Panc1 (cell line): Measurements from ENCODE around the gene UTRN. TPM values are rescaled to one million over a fixed set of nuclear protein-coding genes. Genes with fewer than 3 reads are reported as not detected.
A peak's percentile ranks its signal among the peaks of the same experiment; 100 is the strongest.

Source experiments
- ATAC-seq: fragments of 200-7000 bp; cut with Tn5 transposase; 2 replicates; pipeline ENCODE4 v1.9.1; 2020; ENCODE audit warnings: mild to moderate bottlenecking, moderate library complexity
- BruUV-seq: library from RNA; stranded (reverse); fragments of 400-500 nt; replicated peaks from 2 replicates; lab custom pipeline; 2021; lab: Mats Ljungman, UMichigan
- CTCF ChIA-PET: fragments of 300-600 bp; sonication (Branson Sonifier 250); formaldehyde crosslinking; loops from one replicate; lab custom pipeline; 2022; ENCODE audit warnings: antibody characterized with exemption; lab: Charles Lee
- POLR2A ChIA-PET: fragments of 300-600 bp; sonication (Branson Sonifier 250); formaldehyde crosslinking; loops from one replicate; lab custom pipeline; 2022; ENCODE audit warnings: antibody characterized with exemption; lab: Charles Lee
- DNase-seq: peaks from one replicate; pipeline ENCODE4 v3.0.0-alpha.2; 2010; ENCODE audit warnings: low read depth, low spot score
- H3K27ac ChIP-seq: 2 replicates; pipeline ENCODE4 v1.5.1; 2011; ENCODE audit warnings: mild to moderate bottlenecking, low read length, inconsistent platforms
- H3K27me3 ChIP-seq: fragments of 200-500 bp; sonication (Bioruptor generic); 2 replicates; pipeline ENCODE4 v1.6.0; 2014; ENCODE audit warnings: low read length, inconsistent platforms; ENCODE audit not compliant: control insufficient read depth, insufficient read depth
- H3K36me3 ChIP-seq: fragments of 200-500 bp; sonication (Bioruptor generic); 2 replicates; pipeline ENCODE4 v1.5.1; 2014; ENCODE audit warnings: inconsistent platforms, mild to moderate bottlenecking, low read length, moderate library complexity; ENCODE audit not compliant: control insufficient read depth, insufficient read depth
- H3K4me1 ChIP-seq: 2 replicates; pipeline ENCODE4 v1.5.1; 2011; ENCODE audit warnings: inconsistent platforms, mild to moderate bottlenecking, low read length, moderate library complexity; ENCODE audit not compliant: control insufficient read depth, insufficient read depth
- H3K4me3 ChIP-seq, 2 experiments: 2 replicates each; pipeline ENCODE4 v1.5.1; 2011 to 2012; ENCODE audit warnings: low read depth in 2 of 2, low read length in 2 of 2, mild to moderate bottlenecking in 2 of 2, inconsistent platforms in 1 of 2, moderate library complexity in 1 of 2
- H3K9me3 ChIP-seq: fragments of 200-500 bp; sonication (Bioruptor generic); 2 replicates; pipeline ENCODE4 v1.5.1; 2014; ENCODE audit warnings: low read depth, mild to moderate bottlenecking, inconsistent platforms, low read length, moderate library complexity; ENCODE audit not compliant: control insufficient read depth, insufficient read depth
- POLR2AphosphoS5 ChIP-seq: IDR thresholded peaks from 2 replicates; pipeline ENCODE4 v1.6.1; 2012; ENCODE audit warnings: mild to moderate bottlenecking, low read depth, low read length, moderate library complexity
- REST ChIP-seq, 2 experiments: IDR thresholded peaks; 2 replicates each; pipeline ENCODE4 v1.6.1; 2011 to 2012; ENCODE audit warnings: low read depth in 2 of 2, control low read depth in 1 of 2, low read length in 1 of 2, mild to moderate bottlenecking in 1 of 2, moderate library complexity in 1 of 2; ENCODE audit not compliant: insufficient read depth in 1 of 2
- SIN3A ChIP-seq: IDR thresholded peaks from 2 replicates; pipeline ENCODE4 v1.6.1; 2012; ENCODE audit warnings: low read depth, mild to moderate bottlenecking, low read length, moderate library complexity, borderline replicate concordance; ENCODE audit not compliant: insufficient read depth
- TCF7L2 ChIP-seq: IDR thresholded peaks from 2 replicates; pipeline ENCODE4 v1.6.1; 2011; ENCODE audit warnings: mild to moderate bottlenecking, low read depth, low read length, inconsistent platforms
- in situ Hi-C: cut with HindIII; loops from 2 replicates; pipeline ENCODE4 v1.10.0; 2016; ENCODE audit warnings: low sequenced_read_pairs, low pct_unique_long_range_greater_than_20kb
- intact Hi-C: fragments of 100-400 bp; cut with micrococcal nuclease; formaldehyde crosslinking; loops from one replicate; pipeline ENCODE4 v1.10.0; 2022; ENCODE audit not compliant: unreplicated experiment
- total RNA-seq: library from RNA; stranded (reverse); gene quantifications from one replicate; pipeline ENCODE4 v1.2.1, GENCODE V29; 2021; ENCODE audit not compliant: unreplicated experiment
- TF ChIP-seq, protein P1 (sequence below): fragments of 450-650 bp; IDR thresholded peaks from 2 replicates; pipeline ENCODE4 v1.5.1; 2017; ENCODE audit warnings: mild to moderate bottlenecking

The UTRN gene
- total RNA-seq, 1 experiment from 2014 or later = 122 TPM

- Histone ChIP-seq H3K9me3 (no peaks in the 10 kb centered on the region), H3K27me3 (no peaks in the 10 kb centered on the region), H3K27ac (peak overlapping the region; percentile 95), H3K36me3 (no peaks in the 10 kb centered on the region), H3K4me1 (peaks cover 22% of the 10 kb centered on the region), H3K4me3 (peak overlapping the region; percentile 91 to 94)
- POLR2A ChIA-PET = interaction anchor here (0.6 kb wide), 1 partner anchor 162 kb away, joined by 3 read pairs; no protein-coding TSS in a partner anchor
- no peak for ATAC-seq
- CTCF ChIA-PET = no interaction called here
- intact Hi-C loops = loop anchor here (2.0 to 10.0 kb wide), 3 partner anchors 69 to 197 kb away; no protein-coding TSS in a partner anchor
- DNase-seq = no peak
- in situ Hi-C loops = loop anchor here (10.0 kb wide), 1 partner anchor 189 kb away; no protein-coding TSS in a partner anchor
- TSS peak; percentile 74 for BruUV-seq
- TF ChIP-seq POLR2AphosphoS5 (no peak), SIN3A (no peak), REST (IDR thresholded peaks at IDR 0.05; ENCODE audit: insufficient read depth in 1 of 2, low read depth in 2 of 2, low read length in 1 of 2) (no peak), TCF7L2 (no peak)
- TF ChIP-seq, protein P1, sequence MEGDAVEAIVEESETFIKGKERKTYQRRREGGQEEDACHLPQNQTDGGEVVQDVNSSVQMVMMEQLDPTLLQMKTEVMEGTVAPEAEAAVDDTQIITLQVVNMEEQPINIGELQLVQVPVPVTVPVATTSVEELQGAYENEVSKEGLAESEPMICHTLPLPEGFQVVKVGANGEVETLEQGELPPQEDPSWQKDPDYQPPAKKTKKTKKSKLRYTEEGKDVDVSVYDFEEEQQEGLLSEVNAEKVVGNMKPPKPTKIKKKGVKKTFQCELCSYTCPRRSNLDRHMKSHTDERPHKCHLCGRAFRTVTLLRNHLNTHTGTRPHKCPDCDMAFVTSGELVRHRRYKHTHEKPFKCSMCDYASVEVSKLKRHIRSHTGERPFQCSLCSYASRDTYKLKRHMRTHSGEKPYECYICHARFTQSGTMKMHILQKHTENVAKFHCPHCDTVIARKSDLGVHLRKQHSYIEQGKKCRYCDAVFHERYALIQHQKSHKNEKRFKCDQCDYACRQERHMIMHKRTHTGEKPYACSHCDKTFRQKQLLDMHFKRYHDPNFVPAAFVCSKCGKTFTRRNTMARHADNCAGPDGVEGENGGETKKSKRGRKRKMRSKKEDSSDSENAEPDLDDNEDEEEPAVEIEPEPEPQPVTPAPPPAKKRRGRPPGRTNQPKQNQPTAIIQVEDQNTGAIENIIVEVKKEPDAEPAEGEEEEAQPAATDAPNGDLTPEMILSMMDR = no peak
These were observed 338 bp downstream of the UTRN start for GRCh38 chr6:144285548-144285797.

- Histone ChIP-seq H3K9me3 (no peaks in the 10 kb centered on the region), H3K27ac (peak overlapping the region; percentile 95), H3K4me3 (peak overlapping the region; percentile 91 to 94), H3K4me1 (peaks cover 22% of the 10 kb centered on the region), H3K36me3 (no peaks in the 10 kb centered on the region), H3K27me3 (no peaks in the 10 kb centered on the region)
- intact Hi-C loops (loop anchor here (2.0 to 10.0 kb wide), 3 partner anchors 69 to 196 kb away; no protein-coding TSS in a partner anchor), in situ Hi-C loops (loop anchor here (10.0 kb wide), 1 partner anchor 189 kb away; no protein-coding TSS in a partner anchor)
- peak; percentile 52 for ATAC-seq
- TF ChIP-seq REST (IDR thresholded peaks at IDR 0.05; ENCODE audit: insufficient read depth in 1 of 2, low read depth in 2 of 2, low read length in 1 of 2) = no peak
- no peak for TF ChIP-seq POLR2AphosphoS5
- no peak for DNase-seq
- ChIA-PET CTCF (no interaction called here), POLR2A (interaction anchor here (0.6 kb wide), 1 partner anchor 162 kb away, joined by 3 read pairs; no protein-coding TSS in a partner anchor)
- no TSS peak for BruUV-seq
These were observed 815 bp downstream of the UTRN start for GRCh38 chr6:144285798-144286502.
